ENCODE data around the gene NEGR1. TPM values are rescaled to one million over a fixed set of nuclear protein-coding genes. Genes with fewer than 3 reads are reported as not detected.

Gene NEGR1
- total and polyA plus RNA-seq, 9 donors: 4.7 to 15.1 (median 9.1) TPM

DNA sequence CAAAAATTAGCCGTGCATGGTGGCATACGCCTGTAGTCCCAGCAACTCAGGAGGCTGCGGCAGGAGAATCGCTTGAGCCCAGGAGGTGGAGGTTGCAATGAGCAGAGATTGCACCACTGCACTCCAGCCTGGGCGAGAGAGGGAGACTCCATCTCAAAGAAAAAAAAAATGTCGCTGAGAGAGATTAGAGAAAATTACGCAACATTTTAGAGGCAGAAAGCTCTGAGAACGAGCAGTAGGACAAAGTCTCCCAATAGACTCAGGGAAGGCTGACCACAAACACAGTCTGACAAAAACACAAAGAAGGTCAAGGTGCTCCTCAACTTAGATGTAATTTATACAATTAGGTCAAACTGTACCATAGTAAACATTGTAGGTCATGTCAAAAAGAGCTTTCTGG, 833.9 kb downstream of the NEGR1 start:
- DNase-seq: no peak
- TF ChIP-seq POLR2A (IDR thresholded peaks at IDR 0.05): no peak
- TF ChIP-seq EP300 (IDR thresholded peaks at IDR 0.05): no peak
- TF ChIP-seq, protein P1, sequence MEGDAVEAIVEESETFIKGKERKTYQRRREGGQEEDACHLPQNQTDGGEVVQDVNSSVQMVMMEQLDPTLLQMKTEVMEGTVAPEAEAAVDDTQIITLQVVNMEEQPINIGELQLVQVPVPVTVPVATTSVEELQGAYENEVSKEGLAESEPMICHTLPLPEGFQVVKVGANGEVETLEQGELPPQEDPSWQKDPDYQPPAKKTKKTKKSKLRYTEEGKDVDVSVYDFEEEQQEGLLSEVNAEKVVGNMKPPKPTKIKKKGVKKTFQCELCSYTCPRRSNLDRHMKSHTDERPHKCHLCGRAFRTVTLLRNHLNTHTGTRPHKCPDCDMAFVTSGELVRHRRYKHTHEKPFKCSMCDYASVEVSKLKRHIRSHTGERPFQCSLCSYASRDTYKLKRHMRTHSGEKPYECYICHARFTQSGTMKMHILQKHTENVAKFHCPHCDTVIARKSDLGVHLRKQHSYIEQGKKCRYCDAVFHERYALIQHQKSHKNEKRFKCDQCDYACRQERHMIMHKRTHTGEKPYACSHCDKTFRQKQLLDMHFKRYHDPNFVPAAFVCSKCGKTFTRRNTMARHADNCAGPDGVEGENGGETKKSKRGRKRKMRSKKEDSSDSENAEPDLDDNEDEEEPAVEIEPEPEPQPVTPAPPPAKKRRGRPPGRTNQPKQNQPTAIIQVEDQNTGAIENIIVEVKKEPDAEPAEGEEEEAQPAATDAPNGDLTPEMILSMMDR (IDR thresholded peaks at IDR 0.05): no peak
- no peaks in the 10 kb centered on the region for H3K27me3 ChIP-seq
- no peaks in the 10 kb centered on the region for H3K36me3 ChIP-seq
- no peak overlapping the region for H3K27ac ChIP-seq
- intact Hi-C loops (cut with DNase I): no loop called here
- WGBS, 3 donors: 91 to 93% (median 92%) methylated on average over 8 of the region's 8 CpGs
- H3K9me3 ChIP-seq: no peaks in the 10 kb centered on the region
- H3K4me3 ChIP-seq: no peak overlapping the region
- no peaks in the 10 kb centered on the region for H3K4me1 ChIP-seq (ENCODE audit: insufficient read depth)

DNA sequence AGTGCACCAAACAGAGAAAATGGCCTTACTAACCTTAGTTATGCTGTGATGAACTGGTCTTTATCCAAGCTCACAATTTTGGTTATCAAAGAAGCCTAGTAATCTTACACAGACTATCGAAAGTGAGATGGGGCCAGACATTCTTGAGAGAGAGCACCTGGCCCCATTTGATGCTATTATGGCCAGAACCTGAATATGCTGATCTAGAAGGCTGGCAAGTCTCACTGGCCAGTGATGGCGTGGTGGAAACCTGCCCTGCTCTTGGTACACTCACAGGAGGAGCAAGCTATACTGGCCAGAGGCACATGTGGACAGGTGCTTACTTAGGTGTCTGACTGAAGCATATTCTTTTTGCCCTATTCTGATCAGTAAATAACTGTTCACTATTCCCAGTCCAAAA, 843.7 kb downstream of the NEGR1 start:
- Histone ChIP-seq H3K27me3 (no peaks in the 10 kb centered on the region), H3K27ac (no peak overlapping the region), H3K4me3 (no peak overlapping the region), H3K4me1 (ENCODE audit: insufficient read depth) (no peaks in the 10 kb centered on the region), H3K36me3 (no peaks in the 10 kb centered on the region), H3K9me3 (no peaks in the 10 kb centered on the region)
- TF ChIP-seq EP300 (IDR thresholded peaks at IDR 0.05) (no peak), POLR2A (IDR thresholded peaks at IDR 0.05) (no peak)
- TF ChIP-seq, protein P1 (IDR thresholded peaks at IDR 0.05): no peak
- WGBS, 3 donors: 59 to 71% (median 65%) methylated on average over 2 of the region's 2 CpGs
- no peak for DNase-seq
- intact Hi-C loops (cut with DNase I): no loop called here

DNA sequence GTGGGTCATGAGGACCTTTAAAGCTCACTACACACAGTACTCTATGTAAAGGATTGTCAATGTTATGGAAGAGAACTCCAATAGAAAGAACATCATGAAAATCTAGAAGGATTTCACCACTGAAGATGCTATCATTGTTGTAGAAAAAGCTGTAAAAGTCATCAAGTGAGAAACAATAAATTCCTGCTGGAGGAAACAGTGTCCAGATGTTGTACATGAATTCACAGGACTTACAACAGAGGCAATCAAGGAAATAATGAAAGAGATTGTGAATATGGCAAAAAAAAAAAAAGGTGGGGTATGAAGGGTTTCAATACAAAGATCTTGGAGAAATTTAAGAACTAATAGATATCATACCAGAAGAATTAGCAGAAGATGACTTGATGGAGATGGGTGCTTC, 846.4 kb downstream of the NEGR1 start:
- H3K36me3 ChIP-seq: no peaks in the 10 kb centered on the region
- H3K4me1 ChIP-seq (ENCODE audit: insufficient read depth): no peaks in the 10 kb centered on the region
- no peak overlapping the region for H3K27ac ChIP-seq
- intact Hi-C loops (cut with DNase I): no loop called here
- no peak for DNase-seq
- no peaks in the 10 kb centered on the region for H3K9me3 ChIP-seq
- no peak overlapping the region for H3K4me3 ChIP-seq
- H3K27me3 ChIP-seq: no peaks in the 10 kb centered on the region
- TF ChIP-seq EP300 (IDR thresholded peaks at IDR 0.05): no peak
- TF ChIP-seq, protein P1 (IDR thresholded peaks at IDR 0.05): no peak
- TF ChIP-seq POLR2A (IDR thresholded peaks at IDR 0.05): no peak

DNA sequence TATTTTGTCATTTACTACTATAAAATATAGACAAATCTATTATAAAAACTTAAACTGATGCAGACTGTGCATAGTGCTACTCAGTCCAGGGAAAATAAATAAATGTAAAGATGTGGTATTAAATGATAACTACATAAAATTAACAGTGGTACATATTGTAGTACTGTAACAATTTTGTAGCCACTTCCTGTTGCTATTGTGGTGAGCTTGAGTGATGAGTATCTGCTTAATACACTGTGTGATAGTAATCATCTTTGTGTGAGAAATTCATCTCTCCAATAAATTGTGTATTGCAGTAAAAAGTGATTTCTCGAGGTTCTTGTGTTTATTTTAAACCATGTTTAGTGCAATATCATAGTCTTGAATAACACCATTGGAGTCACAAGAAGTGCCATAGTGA, 848.1 kb downstream of the NEGR1 start:
- no peak overlapping the region for H3K4me3 ChIP-seq
- TF ChIP-seq, protein P1 (IDR thresholded peaks at IDR 0.05): no peak
- no peak for TF ChIP-seq POLR2A (IDR thresholded peaks at IDR 0.05)
- TF ChIP-seq EP300 (IDR thresholded peaks at IDR 0.05): no peak
- H3K4me1 ChIP-seq (ENCODE audit: insufficient read depth): no peaks in the 10 kb centered on the region
- no peak overlapping the region for H3K27ac ChIP-seq
- DNase-seq: no peak
- intact Hi-C loops (cut with DNase I): no loop called here
- H3K27me3 ChIP-seq: no peaks in the 10 kb centered on the region
- no peaks in the 10 kb centered on the region for H3K9me3 ChIP-seq
- 89 to 98% (median 89%) methylated on average over 1 of the region's 1 CpG for WGBS, 3 donors
- H3K36me3 ChIP-seq: no peaks in the 10 kb centered on the region

DNA sequence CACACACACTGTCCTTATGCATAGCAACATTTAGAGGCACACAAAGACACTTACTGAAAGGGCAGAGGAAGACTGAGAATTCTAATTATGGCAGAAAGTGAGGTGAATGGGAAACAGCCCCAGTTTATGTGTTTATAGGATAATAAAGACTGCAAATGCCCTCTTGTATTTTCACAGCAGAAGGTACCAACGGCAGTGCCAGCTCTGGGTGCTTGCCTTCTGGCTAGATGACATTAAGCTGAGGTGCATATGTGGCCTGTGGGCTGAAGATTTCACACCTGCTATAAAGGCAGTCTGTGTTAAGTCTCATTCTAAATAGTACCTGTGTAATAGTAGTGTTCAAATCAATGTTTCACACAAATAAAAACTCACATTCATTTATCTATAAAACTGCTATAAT, 854.3 kb downstream of the NEGR1 start:
- Histone ChIP-seq H3K9me3 (no peaks in the 10 kb centered on the region), H3K36me3 (no peaks in the 10 kb centered on the region), H3K27ac (no peak overlapping the region), H3K4me1 (ENCODE audit: insufficient read depth) (no peaks in the 10 kb centered on the region), H3K4me3 (no peak overlapping the region), H3K27me3 (no peaks in the 10 kb centered on the region)
- intact Hi-C loops (cut with DNase I): no loop called here
- no peak for TF ChIP-seq POLR2A (IDR thresholded peaks at IDR 0.05)
- TF ChIP-seq, protein P1 (IDR thresholded peaks at IDR 0.05): no peak
- 36 to 67% (median 60%) methylated on average over 1 of the region's 1 CpG for WGBS, 3 donors
- DNase-seq: no peak

Measured in ovary (tissue), 9 donors.